ENCODE measurements around the gene NEURL3. TPM values are rescaled to one million over a fixed set of nuclear protein-coding genes. Genes with fewer than 3 reads are reported as not detected.

Gene NEURL3
- total RNA-seq, 3 donors from 2014 or later = 0.26 to 0.38 TPM; not detected in 1

- ATAC-seq (no peak), DNase-seq (no peak)
- Mint-ChIP-seq H3K27me3 (ENCODE audit: low read depth) (no peaks in the 10 kb centered on the region), H3K36me3 (ENCODE audit: insufficient read depth) (peaks cover 10% of the 10 kb centered on the region), H3K9me3 (no peaks in the 10 kb centered on the region), H3K4me1 (ENCODE audit: low read depth) (peaks cover 63% of the 10 kb centered on the region), H3K4me3 (no peak overlapping the region)
Measured at GRCh38 chr2:96534701-96535181, 29.6 kb upstream of the NEURL3 start.

DNA sequence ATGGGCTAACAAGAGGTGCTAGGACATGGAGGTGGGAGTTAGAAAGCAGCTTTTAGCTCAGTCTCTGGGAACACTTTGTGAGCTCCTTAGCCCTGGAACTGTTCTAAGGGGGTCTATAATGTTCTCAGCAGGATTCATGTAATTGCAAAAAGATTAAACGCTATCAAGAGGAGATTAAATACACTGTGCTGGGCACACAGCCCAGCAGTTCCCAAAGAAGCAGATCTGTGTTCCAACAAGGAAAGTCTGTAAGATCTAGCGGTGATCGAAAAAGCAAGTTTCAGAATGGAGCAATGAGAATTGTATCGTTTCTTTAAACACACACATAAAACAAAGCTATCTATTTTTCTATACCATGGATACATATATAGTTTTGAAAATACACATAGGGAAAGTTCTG is 29.0 kb upstream of the NEURL3 start:
- Mint-ChIP-seq H3K4me3 (no peak overlapping the region), H3K36me3 (ENCODE audit: insufficient read depth) (peaks cover 4% of the 10 kb centered on the region), H3K4me1 (ENCODE audit: low read depth) (peaks cover 63% of the 10 kb centered on the region), H3K27me3 (ENCODE audit: low read depth) (no peaks in the 10 kb centered on the region), H3K9me3 (no peaks in the 10 kb centered on the region)
- DNase-seq = no peak
- ATAC-seq = no peak

DNA sequence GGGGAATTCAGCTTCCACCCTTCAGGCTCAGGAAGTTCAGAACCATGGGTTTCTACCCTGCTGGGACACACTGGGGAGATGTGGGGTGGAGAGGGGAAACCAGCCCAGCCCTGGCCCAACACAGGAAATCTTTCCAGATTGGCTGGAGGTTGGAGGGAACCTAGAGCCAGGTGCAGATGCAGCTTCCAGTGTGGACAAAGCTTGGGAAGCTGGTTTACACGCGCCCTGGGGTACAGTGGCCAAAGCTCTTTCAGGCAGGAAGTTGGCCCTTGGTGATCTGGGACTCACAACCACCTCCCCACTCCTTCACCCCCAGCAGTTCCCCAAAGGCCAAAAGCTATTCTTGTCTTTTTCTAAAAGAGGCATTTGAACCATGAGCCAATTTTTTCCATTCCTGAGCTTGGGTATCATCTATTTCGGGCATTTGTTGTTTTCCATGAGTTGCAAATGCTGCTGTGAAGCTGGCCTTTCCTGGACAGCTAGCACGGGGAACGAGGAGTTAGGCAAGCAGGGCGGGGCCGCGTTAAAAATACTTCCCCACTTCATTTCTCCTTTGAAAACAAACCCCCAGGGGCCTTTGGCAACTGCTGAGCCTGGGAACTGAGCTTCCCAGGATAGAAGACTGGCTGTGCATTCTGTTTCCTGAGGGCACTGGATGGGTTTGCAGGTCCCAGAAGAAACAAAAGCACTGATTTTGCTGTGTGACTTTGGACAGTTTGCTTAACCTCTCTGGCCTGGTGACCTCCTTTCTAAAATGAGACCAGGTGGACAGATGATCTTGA is 28.3 kb upstream of the NEURL3 start:
- no peaks in the 10 kb centered on the region for H3K27me3 Mint-ChIP-seq (ENCODE audit: low read depth)
- no peak for ATAC-seq
- H3K4me3 Mint-ChIP-seq = no peak overlapping the region
- no peaks in the 10 kb centered on the region for H3K9me3 Mint-ChIP-seq
- H3K4me1 Mint-ChIP-seq (ENCODE audit: low read depth) = peaks cover 64% of the 10 kb centered on the region
- H3K36me3 Mint-ChIP-seq (ENCODE audit: insufficient read depth) = peaks cover 1% of the 10 kb centered on the region
- no peak for DNase-seq

DNA sequence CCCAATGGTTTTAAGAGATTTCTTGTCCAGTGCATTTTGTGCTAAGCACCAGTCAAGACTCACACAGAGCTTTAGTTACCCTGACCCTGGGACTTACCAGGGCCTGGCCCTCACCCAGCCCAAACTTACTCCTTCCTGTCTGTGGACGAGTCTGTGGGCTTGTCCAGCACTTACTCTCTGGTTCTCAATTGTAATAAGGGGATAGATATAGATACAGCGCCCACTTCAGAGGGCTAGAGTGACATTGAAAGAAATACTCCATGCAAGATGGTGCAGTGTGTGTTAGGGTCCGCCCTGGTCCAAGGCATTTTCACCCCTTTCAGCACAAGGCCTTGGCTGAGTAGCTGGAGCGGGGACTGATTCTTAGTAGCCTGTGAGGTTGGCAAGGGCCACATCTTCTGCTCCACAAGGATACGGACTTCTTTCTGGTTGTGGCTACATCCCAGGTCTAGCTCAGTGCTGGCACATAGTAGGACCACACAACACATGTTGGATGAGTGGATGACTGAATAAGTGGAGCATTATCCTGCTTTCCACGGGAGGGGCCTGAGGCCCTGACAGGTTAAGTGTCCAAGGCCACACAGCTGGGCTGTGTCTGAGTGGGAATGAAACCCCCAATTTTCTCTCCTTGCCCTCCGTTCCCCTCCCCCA is 27.6 kb upstream of the NEURL3 start:
- Mint-ChIP-seq H3K27me3 (ENCODE audit: low read depth) (no peaks in the 10 kb centered on the region), H3K36me3 (ENCODE audit: insufficient read depth) (no peaks in the 10 kb centered on the region), H3K9me3 (no peaks in the 10 kb centered on the region), H3K4me1 (ENCODE audit: low read depth) (peaks cover 70% of the 10 kb centered on the region), H3K4me3 (peak overlapping the region; percentile 73)
- DNase-seq (no peak), ATAC-seq (no peak)

- Mint-ChIP-seq H3K36me3 (ENCODE audit: insufficient read depth) (no peaks in the 10 kb centered on the region), H3K9me3 (no peaks in the 10 kb centered on the region), H3K27me3 (ENCODE audit: low read depth) (no peaks in the 10 kb centered on the region), H3K4me1 (ENCODE audit: low read depth) (peaks cover 73% of the 10 kb centered on the region), H3K4me3 (peak overlapping the region; percentile 73)
- ATAC-seq = peak; percentile 45 to 47
- peak; percentile 87 for DNase-seq
Measured at GRCh38 chr2:96531872-96532505, 26.8 kb upstream of the NEURL3 start.

DNA sequence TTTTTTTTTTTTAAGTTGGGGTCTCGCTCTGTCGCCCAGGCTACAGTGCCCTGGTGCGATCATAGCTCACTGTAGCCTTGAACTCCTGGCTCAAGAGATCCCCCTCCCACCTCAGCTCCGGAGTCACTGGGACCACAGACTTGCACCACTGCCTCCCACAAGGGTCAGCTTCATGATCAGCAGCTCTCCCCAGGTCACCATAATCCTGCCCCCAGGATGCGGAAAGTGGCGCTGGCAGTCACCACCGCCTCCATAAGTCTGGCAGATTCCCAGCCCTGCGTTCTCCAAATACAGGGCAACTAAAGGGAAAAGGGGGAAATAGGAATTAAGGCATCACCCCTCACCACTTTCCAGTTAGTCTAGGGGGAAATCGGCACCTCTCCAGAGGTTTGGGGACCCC is 26.2 kb upstream of the NEURL3 start:
- no peak for ATAC-seq
- H3K9me3 Mint-ChIP-seq = no peaks in the 10 kb centered on the region
- H3K4me1 Mint-ChIP-seq (ENCODE audit: low read depth) = peaks cover 77% of the 10 kb centered on the region
- DNase-seq = no peak
- H3K4me3 Mint-ChIP-seq = peak overlapping the region; percentile 73
- H3K36me3 Mint-ChIP-seq (ENCODE audit: insufficient read depth) = no peaks in the 10 kb centered on the region
- H3K27me3 Mint-ChIP-seq (ENCODE audit: low read depth) = no peaks in the 10 kb centered on the region

DNA sequence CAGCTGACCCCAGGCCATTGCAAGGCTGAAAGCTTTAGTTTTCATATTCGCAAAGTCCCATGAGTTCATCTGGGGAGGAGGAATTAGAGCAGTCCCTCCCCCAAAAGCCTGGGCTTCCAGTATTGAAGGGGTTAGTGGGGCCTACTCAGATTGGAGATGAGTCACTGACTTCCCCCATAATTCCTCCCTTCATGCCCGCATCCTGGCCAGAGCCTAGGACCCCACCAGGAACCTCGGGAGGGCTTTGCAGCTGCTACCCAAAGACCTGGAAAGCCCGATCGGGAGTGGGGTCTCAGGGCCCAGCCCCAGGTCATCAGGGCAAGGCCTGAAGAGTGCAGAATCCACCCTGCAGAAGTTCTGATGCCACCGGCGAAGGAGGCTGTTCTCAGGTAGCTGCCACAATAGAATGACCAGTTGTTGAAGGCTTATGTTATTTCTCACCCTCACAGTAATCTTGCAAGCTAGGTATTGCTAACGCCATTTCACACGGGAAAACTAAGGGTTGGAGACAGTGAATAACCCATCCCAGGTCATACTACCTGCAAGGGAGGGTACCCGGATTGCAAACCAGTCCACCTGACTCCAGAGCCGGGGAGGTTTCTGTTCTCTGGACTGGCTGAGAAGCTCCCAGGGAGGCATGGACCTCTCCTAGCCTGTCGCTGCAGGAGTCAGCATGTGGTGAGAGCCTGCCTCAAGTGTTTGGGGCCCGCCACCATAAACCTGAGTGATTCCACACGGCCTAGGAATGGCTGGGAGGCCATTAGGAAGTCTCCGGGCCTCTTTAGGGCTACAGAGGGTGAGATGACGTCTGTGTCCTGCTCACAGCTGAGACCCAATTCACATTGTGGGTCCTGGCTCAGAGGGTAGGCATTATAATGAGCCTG is 25.6 kb upstream of the NEURL3 start:
- H3K9me3 Mint-ChIP-seq = no peaks in the 10 kb centered on the region
- ATAC-seq = no peak

GRCh38 chr2:96530144-96530430 is 24.9 kb upstream of the NEURL3 start:
- Mint-ChIP-seq H3K4me1 (ENCODE audit: low read depth) (peaks cover 75% of the 10 kb centered on the region), H3K4me3 (no peak overlapping the region), H3K36me3 (ENCODE audit: insufficient read depth) (no peaks in the 10 kb centered on the region), H3K27me3 (ENCODE audit: low read depth) (no peaks in the 10 kb centered on the region), H3K9me3 (no peaks in the 10 kb centered on the region)
- no peak for ATAC-seq
- DNase-seq = no peak

More for the DNA sequence above, 25.6 kb upstream of the NEURL3 start:
- Mint-ChIP-seq H3K36me3 (ENCODE audit: insufficient read depth) (no peaks in the 10 kb centered on the region), H3K4me3 (no peak overlapping the region), H3K4me1 (ENCODE audit: low read depth) (peaks cover 75% of the 10 kb centered on the region), H3K27me3 (ENCODE audit: low read depth) (no peaks in the 10 kb centered on the region)
- DNase-seq = no peak

DNA sequence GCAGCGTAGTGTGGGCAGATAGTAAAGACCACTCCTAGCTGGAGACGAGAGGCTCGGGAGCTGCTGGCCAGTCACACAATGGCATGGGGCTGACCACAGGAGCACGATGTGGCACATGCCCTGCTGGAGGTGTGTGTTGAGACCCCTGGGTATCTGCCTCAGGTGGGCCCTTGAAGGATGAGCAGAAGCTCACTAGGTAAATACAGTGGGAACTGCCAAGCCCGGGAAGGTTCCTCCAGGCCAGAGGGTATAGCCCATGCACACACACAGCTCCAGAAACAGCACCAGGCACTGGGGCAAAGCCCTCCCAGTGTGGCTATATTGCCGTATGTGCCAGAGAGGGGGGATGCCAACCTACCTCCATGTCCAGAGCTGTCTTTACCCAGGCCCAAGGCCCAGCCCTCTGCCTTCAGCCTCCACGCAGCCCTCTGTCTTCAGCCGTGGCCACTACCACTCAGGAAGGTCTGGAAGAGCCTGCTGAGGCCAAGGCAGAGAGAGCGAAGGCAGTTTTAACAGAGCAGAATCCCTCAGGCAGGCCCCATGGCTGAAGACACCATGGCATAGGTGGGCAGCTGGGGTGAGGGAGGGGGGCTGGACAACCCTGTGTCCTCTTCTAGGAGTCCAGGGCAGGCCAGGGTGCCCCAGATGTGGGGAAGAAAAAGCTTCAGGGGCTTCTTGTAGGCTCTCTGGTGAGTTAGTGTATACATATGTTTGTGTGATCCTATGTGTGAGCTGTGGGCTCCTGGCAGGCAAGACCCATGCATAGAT is 24.4 kb upstream of the NEURL3 start:
- Mint-ChIP-seq H3K4me1 (ENCODE audit: low read depth) (peaks cover 78% of the 10 kb centered on the region), H3K9me3 (no peaks in the 10 kb centered on the region), H3K4me3 (no peak overlapping the region), H3K27me3 (ENCODE audit: low read depth) (no peaks in the 10 kb centered on the region), H3K36me3 (ENCODE audit: insufficient read depth) (no peaks in the 10 kb centered on the region)
- ATAC-seq (no peak), DNase-seq (no peak)

DNA sequence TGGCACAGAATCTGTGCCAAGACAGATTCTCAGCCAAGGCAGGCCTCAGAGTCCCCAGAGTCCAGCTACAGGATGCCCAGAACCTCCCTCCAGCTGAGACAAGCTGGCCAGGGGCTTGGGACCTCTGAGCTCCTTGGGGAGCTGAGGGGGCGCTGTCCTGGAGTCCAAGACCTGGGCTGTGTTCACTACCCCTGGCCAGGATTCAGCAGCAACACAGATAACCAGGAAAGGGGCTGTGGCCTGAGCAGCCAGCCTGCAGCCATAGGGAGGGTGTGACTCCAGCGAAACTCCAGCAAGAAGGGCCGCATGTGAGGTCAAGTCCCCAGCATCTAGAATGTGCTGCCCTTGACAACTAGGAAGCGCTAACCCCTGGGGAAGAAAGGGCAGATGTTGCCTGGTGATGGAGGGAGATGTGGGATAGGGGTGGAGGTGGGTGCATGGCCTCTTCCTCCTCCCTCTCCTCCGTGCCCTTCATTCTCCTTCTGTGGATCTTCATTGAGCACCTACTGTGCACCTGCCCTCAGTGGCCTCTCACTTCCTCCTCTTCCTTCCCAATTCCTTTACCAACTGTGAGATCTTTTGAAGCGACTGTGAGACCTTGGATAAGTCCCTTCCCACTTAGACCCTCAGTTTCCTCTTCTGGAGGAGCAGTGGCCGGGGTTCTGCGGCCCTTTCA is 23.7 kb upstream of the NEURL3 start:
- no peaks in the 10 kb centered on the region for H3K36me3 Mint-ChIP-seq (ENCODE audit: insufficient read depth)
- no peak for DNase-seq
- no peaks in the 10 kb centered on the region for H3K9me3 Mint-ChIP-seq
- no peak for ATAC-seq
- no peaks in the 10 kb centered on the region for H3K27me3 Mint-ChIP-seq (ENCODE audit: low read depth)
- H3K4me1 Mint-ChIP-seq (ENCODE audit: low read depth) = peaks cover 78% of the 10 kb centered on the region
- H3K4me3 Mint-ChIP-seq = peak overlapping the region; percentile 75

- peak; percentile 60 to 61 for ATAC-seq
- DNase-seq = peak; percentile 70
- Mint-ChIP-seq H3K27me3 (ENCODE audit: low read depth) (no peaks in the 10 kb centered on the region), H3K9me3 (no peaks in the 10 kb centered on the region), H3K4me3 (peak overlapping the region; percentile 75), H3K4me1 (ENCODE audit: low read depth) (peaks cover 75% of the 10 kb centered on the region), H3K36me3 (ENCODE audit: insufficient read depth) (no peaks in the 10 kb centered on the region)
Measured at GRCh38 chr2:96528006-96528699, 23.0 kb upstream of the NEURL3 start.

GRCh38 chr2:96527286-96528005 is 22.3 kb upstream of the NEURL3 start:
- Mint-ChIP-seq H3K4me1 (ENCODE audit: low read depth) (peaks cover 70% of the 10 kb centered on the region), H3K27me3 (ENCODE audit: low read depth) (no peaks in the 10 kb centered on the region), H3K36me3 (ENCODE audit: insufficient read depth) (no peaks in the 10 kb centered on the region), H3K4me3 (peak overlapping the region; percentile 76), H3K9me3 (no peaks in the 10 kb centered on the region)
- peak; percentile 28 to 30 for ATAC-seq
- DNase-seq = peak; percentile 53

All from activated T-cell treated with anti-CD3 and anti-CD28 coated beads, Interleukin-2, amount 50 U/mL, for 4 hours (primary cell).